ENCODE measurements around the gene KCNMB2.

KCNMB2 gene

DNA sequence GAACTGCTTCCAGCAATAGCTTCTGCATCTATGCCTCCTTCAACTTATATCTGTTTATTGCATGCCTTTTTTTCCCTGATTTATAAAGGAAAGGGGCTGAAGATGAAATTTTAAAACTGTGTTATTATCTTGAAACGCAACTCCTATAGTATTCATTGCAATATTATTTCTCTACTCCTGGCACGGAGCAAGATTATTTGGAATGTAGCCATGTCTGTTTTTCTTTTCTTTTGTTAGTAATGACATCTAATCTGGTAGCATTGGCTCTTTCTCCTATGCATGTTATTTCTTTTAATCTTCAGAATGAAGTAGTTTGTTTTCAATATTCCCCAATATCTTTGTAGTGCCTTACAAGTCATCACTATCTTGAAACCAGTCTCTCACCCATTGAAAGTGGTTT is 33.6 kb downstream of the KCNMB2 start:
- TF ChIP-seq, protein P1, sequence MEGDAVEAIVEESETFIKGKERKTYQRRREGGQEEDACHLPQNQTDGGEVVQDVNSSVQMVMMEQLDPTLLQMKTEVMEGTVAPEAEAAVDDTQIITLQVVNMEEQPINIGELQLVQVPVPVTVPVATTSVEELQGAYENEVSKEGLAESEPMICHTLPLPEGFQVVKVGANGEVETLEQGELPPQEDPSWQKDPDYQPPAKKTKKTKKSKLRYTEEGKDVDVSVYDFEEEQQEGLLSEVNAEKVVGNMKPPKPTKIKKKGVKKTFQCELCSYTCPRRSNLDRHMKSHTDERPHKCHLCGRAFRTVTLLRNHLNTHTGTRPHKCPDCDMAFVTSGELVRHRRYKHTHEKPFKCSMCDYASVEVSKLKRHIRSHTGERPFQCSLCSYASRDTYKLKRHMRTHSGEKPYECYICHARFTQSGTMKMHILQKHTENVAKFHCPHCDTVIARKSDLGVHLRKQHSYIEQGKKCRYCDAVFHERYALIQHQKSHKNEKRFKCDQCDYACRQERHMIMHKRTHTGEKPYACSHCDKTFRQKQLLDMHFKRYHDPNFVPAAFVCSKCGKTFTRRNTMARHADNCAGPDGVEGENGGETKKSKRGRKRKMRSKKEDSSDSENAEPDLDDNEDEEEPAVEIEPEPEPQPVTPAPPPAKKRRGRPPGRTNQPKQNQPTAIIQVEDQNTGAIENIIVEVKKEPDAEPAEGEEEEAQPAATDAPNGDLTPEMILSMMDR (IDR thresholded peaks at IDR 0.05; ENCODE audit: insufficient read depth, missing control alignments), result no peak
- no peak for FAIRE-seq
- no peak for DNase-seq (ENCODE audit: insufficient read length, low spot score)

DNA sequence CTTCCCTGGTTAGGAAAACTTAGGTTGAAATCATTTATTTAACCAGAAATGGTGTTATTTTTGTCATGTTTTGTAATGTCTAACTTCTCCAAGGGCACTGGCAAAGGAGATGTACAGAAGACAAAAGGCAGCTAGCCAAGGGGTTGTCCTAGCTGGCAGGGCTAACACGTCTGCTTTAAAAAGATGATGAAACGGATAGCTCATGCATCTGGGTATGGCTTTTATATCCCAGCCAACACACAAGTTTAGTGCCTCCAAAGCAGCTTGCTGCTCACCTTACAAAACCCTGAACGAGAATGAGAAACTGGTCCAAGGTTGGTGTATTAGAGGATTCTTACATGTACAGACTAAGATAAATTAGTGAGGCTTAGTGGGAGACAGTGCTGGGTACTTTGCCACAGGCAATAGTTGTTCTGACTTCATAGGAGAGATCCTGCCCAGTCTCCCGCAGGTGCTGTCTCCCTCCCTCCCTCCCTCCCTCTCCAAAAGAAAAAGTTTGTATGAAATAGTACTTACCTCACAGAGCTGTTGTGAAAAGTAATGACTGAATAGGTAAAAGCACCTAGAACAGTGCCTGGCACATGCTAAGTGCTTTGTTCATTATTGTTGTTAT is 47.8 kb downstream of the KCNMB2 start:
- TF ChIP-seq, protein P1 (IDR thresholded peaks at IDR 0.05; ENCODE audit: insufficient read depth, missing control alignments), result no peak
- DNase-seq (ENCODE audit: insufficient read length, low spot score) (no peak), FAIRE-seq (no peak)

DNA sequence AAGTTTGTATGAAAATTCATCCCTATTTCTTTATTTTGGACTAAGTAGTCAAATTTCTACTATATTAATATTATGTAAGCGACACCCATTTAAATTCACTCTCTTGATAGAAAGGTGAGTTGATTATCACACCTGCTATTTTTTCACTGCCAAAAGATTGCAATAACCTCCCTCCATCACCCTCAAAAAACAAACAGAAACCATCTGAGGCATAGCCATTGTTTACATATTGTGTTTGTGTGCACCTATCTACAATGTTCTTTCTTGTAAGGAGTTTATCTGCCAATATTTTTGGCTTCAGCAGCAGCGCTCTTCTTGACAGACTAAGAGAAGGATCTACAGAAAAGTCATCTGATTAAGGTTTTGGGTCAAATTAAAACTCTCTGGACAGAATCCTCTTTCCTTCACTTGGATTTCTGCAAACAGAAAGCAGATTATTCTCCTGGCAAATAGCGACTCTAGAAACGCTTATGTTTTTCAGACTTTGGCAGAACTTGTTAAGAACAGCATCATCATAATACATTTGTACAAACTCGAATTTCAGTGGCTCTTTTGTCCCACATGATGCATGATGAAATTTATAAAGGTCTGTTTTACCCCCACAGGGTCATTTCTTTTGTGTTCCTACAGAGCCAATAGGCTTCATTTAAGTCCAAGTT is 48.6 kb downstream of the KCNMB2 start:
- TF ChIP-seq, protein P1 (IDR thresholded peaks at IDR 0.05; ENCODE audit: insufficient read depth, missing control alignments), result no peak
- DNase-seq (ENCODE audit: insufficient read length, low spot score) (no peak), FAIRE-seq (no peak)

DNA sequence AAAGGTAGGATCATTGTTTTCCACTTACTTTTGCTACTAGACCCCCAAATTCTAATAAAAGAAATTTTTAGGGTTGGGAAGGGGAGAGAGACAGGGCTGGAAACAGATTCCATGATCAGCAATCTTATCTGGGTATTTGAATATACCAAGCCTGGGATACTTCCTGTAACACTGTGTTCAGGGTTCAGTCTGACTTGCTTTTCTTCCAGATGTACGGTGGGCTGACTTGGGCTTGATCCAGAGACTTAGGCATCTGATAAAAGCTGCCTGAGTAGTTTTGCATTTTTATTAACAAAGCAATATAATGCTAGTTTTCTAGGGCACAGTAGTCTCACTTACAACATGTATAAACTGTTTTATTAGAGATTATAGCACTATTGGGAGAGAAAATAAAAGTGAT is 49.2 kb downstream of the KCNMB2 start:
- DNase-seq (ENCODE audit: insufficient read length, low spot score) (no peak), FAIRE-seq (no peak)
- TF ChIP-seq, protein P1 (IDR thresholded peaks at IDR 0.05; ENCODE audit: insufficient read depth, missing control alignments), result no peak

DNA sequence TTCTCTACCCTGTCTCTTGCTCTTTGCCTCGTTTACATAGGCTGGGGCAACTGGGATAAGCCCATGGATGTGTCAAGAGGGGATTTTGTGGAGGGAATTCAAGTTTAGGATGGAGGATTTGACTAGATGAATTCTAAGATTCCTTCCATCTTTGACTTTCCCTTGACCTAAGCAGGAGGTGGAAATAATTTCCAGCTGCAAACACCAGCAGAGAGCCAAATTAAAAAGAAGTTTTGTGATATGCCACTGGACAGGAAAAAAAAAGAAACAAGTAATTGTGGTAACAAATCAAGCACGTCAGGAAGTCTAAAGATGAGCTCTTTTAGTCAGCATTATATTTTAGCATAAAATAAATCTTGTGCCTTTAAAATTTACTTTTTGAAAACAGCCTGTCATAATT is 49.8 kb downstream of the KCNMB2 start:
- DNase-seq (ENCODE audit: insufficient read length, low spot score) (no peak), FAIRE-seq (no peak)
- TF ChIP-seq, protein P1 (IDR thresholded peaks at IDR 0.05; ENCODE audit: insufficient read depth, missing control alignments), result no peak

DNA sequence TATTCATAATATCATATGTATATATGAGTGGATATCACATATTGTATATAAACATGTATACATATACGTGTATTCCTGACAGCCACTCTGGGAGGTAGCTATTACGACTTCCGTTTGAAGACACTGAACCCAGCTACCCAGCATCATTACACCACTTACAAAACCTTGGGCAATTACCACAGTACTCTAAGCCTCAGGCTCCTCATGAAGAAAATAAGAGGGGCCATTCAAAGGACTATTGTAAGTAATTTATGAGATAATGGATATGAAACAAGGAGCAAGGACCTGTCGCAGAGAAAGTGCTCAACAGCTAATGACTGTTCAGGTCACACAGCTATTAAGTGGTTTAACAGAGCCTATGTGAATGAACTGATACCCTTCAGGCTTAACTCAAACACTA is 52.4 kb downstream of the KCNMB2 start:
- TF ChIP-seq, protein P1 (IDR thresholded peaks at IDR 0.05; ENCODE audit: insufficient read depth, missing control alignments), result no peak
- no peak for DNase-seq (ENCODE audit: insufficient read length, low spot score)

DNA sequence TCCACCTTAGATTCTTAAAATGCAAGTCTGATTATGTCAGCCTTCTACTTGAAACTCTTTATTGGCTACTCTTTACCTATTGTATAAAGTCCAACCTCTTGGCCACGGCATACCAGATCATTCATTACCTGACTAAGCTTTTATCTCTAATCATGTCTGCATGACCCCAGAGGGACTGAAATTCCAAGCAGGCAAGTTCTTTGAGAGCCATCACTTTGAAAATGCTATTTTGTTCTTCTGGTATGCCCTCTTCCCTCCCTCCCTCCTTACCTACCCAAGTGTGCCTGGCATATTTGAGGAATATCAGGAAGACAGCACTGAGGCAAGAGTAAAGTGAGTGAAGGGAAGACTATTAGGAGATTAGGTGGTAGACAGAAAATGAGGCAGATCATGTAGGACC is 57.5 kb downstream of the KCNMB2 start:
- FAIRE-seq (no peak), DNase-seq (ENCODE audit: insufficient read length, low spot score) (no peak)
- TF ChIP-seq, protein P1 (IDR thresholded peaks at IDR 0.05; ENCODE audit: insufficient read depth, missing control alignments), result no peak

More for the DNA sequence above, 52.4 kb downstream of the KCNMB2 start:
- no peak for FAIRE-seq

Data from D721Med (cell line).